ENCODE results near the gene GPR39.

GPR39 gene

GRCh38 chr2:132446444-132446843 is 29.8 kb downstream of the GPR39 start:
- no peak for DNase-seq

- no peak for DNase-seq
Measured at GRCh38 chr2:132448331-132448730, 31.7 kb downstream of the GPR39 start.

- DNase-seq, result no peak
Measured at GRCh38 chr2:132448771-132449170, 32.2 kb downstream of the GPR39 start.

- DNase-seq, result no peak
Measured at GRCh38 chr2:132449868-132450267, 33.3 kb downstream of the GPR39 start.

- DNase-seq, result no peak
Measured at GRCh38 chr2:132460781-132461180, 44.2 kb downstream of the GPR39 start.

- no peak for DNase-seq
Measured at GRCh38 chr2:132462236-132462635, 45.6 kb downstream of the GPR39 start.

GRCh38 chr2:132463719-132464118 is 47.1 kb downstream of the GPR39 start:
- no peak for DNase-seq

GRCh38 chr2:132465917-132466316 is 49.3 kb downstream of the GPR39 start:
- no peak for DNase-seq

- DNase-seq, result no peak
Measured at GRCh38 chr2:132466428-132467028, 49.9 kb downstream of the GPR39 start.

GRCh38 chr2:132468821-132469675 is 52.4 kb downstream of the GPR39 start:
- no peak for DNase-seq

GRCh38 chr2:132470746-132471145 is 54.1 kb downstream of the GPR39 start:
- no peak for DNase-seq

- no peak for DNase-seq
Measured at GRCh38 chr2:132473174-132473883, 56.7 kb downstream of the GPR39 start.

- DNase-seq, result no peak
Measured at GRCh38 chr2:132475615-132476014, 59.0 kb downstream of the GPR39 start.

GRCh38 chr2:132477436-132477835 is 60.8 kb downstream of the GPR39 start:
- DNase-seq, result no peak

- no peak for DNase-seq
Measured at GRCh38 chr2:132477962-132478361, 61.4 kb downstream of the GPR39 start.

- no peak for DNase-seq
Measured at GRCh38 chr2:132478461-132479105, 62.0 kb downstream of the GPR39 start.

- no peak for DNase-seq
Measured at GRCh38 chr2:132479155-132479554, 62.5 kb downstream of the GPR39 start.

GRCh38 chr2:132482821-132483220 is 66.2 kb downstream of the GPR39 start:
- DNase-seq, result no peak

GRCh38 chr2:132484144-132484543 is 67.5 kb downstream of the GPR39 start:
- DNase-seq, result no peak

GRCh38 chr2:132488491-132488890 is 71.9 kb downstream of the GPR39 start:
- DNase-seq, result no peak

- DNase-seq, result no peak
Measured at GRCh38 chr2:132489150-132489549, 72.5 kb downstream of the GPR39 start.

GRCh38 chr2:132495881-132496280 is 79.3 kb downstream of the GPR39 start:
- DNase-seq, result no peak

- no peak for DNase-seq
Measured at GRCh38 chr2:132496555-132496954, 80.0 kb downstream of the GPR39 start.
